Fibroblast of skin of abdomen (primary cell): ENCODE data around the gene ADAM19.

Source experiments
- DNase-seq: peaks from one replicate; pipeline ENCODE4 v3.0.0-alpha.2; 2013

The ADAM19 gene

GRCh38 chr5:157596487-157596886 lies 20.9 kb upstream of the ADAM19 start:
- no peak for DNase-seq

GRCh38 chr5:157594675-157595459 lies 19.3 kb upstream of the ADAM19 start:
- no peak for DNase-seq

- no peak for DNase-seq
These were observed 18.7 kb upstream of the ADAM19 start for GRCh38 chr5:157594257-157594656.

- no peak for DNase-seq
These were observed 17.6 kb upstream of the ADAM19 start for GRCh38 chr5:157593052-157593757.

- DNase-seq = no peak
These were observed 17.0 kb upstream of the ADAM19 start for GRCh38 chr5:157592594-157592993.

- DNase-seq = peak; percentile 31
These were observed 14.9 kb upstream of the ADAM19 start for GRCh38 chr5:157590478-157590877.

- DNase-seq = no peak
These were observed 9.1 kb upstream of the ADAM19 start for GRCh38 chr5:157584628-157585027.

- no peak for DNase-seq
These were observed 7.4 kb upstream of the ADAM19 start for GRCh38 chr5:157582731-157583620.

GRCh38 chr5:157581901-157582300 lies 6.3 kb upstream of the ADAM19 start:
- no peak for DNase-seq

GRCh38 chr5:157578079-157578780 lies 2.7 kb upstream of the ADAM19 start:
- DNase-seq = no peak

GRCh38 chr5:157576678-157577077 lies 1.1 kb upstream of the ADAM19 start:
- DNase-seq = no peak

GRCh38 chr5:157574456-157575380 lies 857 bp downstream of the ADAM19 start:
- peak; percentile 50 for DNase-seq

GRCh38 chr5:157571357-157571827 lies 4.2 kb downstream of the ADAM19 start:
- peak; percentile 88 for DNase-seq

- DNase-seq = no peak
These were observed 4.9 kb downstream of the ADAM19 start for GRCh38 chr5:157570531-157571200.

- no peak for DNase-seq
These were observed 6.9 kb downstream of the ADAM19 start for GRCh38 chr5:157568720-157569119.

GRCh38 chr5:157568222-157568621 lies 7.4 kb downstream of the ADAM19 start:
- no peak for DNase-seq

- no peak for DNase-seq
These were observed 8.6 kb downstream of the ADAM19 start for GRCh38 chr5:157566902-157567489.

- no peak for DNase-seq
These were observed 11.5 kb downstream of the ADAM19 start for GRCh38 chr5:157563929-157564716.

GRCh38 chr5:157563373-157563928 lies 12.1 kb downstream of the ADAM19 start:
- DNase-seq = peak; percentile 95
